NCI-H2107 (cell line): ENCODE data around the gene MAFG.

Experiments used
- DNase-seq: peaks from one replicate; lab custom pipeline; 2025; lab: John Stamatoyannopoulos, UW

The MAFG gene

GRCh38 chr17:81868674-81869220 is 58.8 kb downstream of the MAFG start:
- DNase-seq, result no peak
